HepG2 (cell line): Measurements from ENCODE around the gene TLX1. TPM values are rescaled to one million over a fixed set of nuclear protein-coding genes. Genes with fewer than 3 reads are reported as not detected.

ENCODE experiments used
- ARID2 ChIP-seq: sonication (generic); formaldehyde crosslinking; IDR thresholded peaks from 2 replicates; pipeline ENCODE4 v1.8.1; 2022; ENCODE audit warnings: mild to moderate bottlenecking, missing genetic modification reagents, borderline replicate concordance
- ATM ChIP-seq: fragments of 450-650 bp; IDR thresholded peaks from 2 replicates; pipeline ENCODE4 v1.7.1; 2017; ENCODE audit warnings: mild to moderate bottlenecking, borderline replicate concordance
- ELF4 ChIP-seq: sonication (generic); formaldehyde crosslinking; IDR thresholded peaks from 2 replicates; pipeline ENCODE4 v1.5.0; 2020; ENCODE audit warnings: missing genetic modification reagents, mild to moderate bottlenecking, moderate library complexity, borderline replicate concordance
- IRX3 ChIP-seq: sonication (generic); formaldehyde crosslinking; IDR thresholded peaks from 2 replicates; pipeline ENCODE4 v1.8.1; 2023; ENCODE audit warnings: mild to moderate bottlenecking, low read depth, missing genetic modification reagents, borderline replicate concordance
- JUNB ChIP-seq: sonication (generic); formaldehyde crosslinking; IDR thresholded peaks from 2 replicates; pipeline ENCODE4 v1.8.0; 2022; ENCODE audit warnings: missing genetic modification reagents, mild to moderate bottlenecking, borderline replicate concordance
- MAFK ChIP-seq, 2 experiments: IDR thresholded peaks in 1 of 2; conservative IDR thresholded peaks in 1 of 2; 2 replicates each; pipeline ENCODE4 v1.6.1; 2011; ENCODE audit warnings: improper control_type of control experiment in 2 of 2, low read length in 2 of 2
- MXD4 ChIP-seq: IDR thresholded peaks from 2 replicates; pipeline ENCODE4 v1.6.1; 2016; ENCODE audit warnings: mild to moderate bottlenecking, missing biosample characterization, missing genetic modification reagents
- PREB ChIP-seq: sonication (generic); formaldehyde crosslinking; IDR thresholded peaks from 2 replicates; pipeline ENCODE4 v1.4.0; 2020; ENCODE audit warnings: missing genetic modification reagents
- SKIL ChIP-seq: sonication (generic); formaldehyde crosslinking; IDR thresholded peaks from 2 replicates; pipeline ENCODE4 v1.8.0; 2022; ENCODE audit warnings: missing genetic modification reagents, mild to moderate bottlenecking, moderate library complexity, borderline replicate concordance
- TAF15 ChIP-seq: fragments of 200-400 bp; formaldehyde crosslinking; IDR thresholded peaks from one replicate; pipeline ENCODE4 v1.6.1; 2018; ENCODE audit warnings: mild to moderate bottlenecking, low read depth, low read length; ENCODE audit not compliant: poor library complexity, severe bottlenecking
- TRIM24 ChIP-seq: sonication (generic); formaldehyde crosslinking; IDR thresholded peaks from 2 replicates; pipeline ENCODE4 v1.8.0; 2022; ENCODE audit warnings: mild to moderate bottlenecking, missing genetic modification reagents
- ZFP41 ChIP-seq: sonication (generic); formaldehyde crosslinking; IDR thresholded peaks from 2 replicates; pipeline ENCODE4 v1.4.0; 2020; ENCODE audit warnings: mild to moderate bottlenecking, missing genetic modification reagents, borderline replicate concordance
- ZNF670 ChIP-seq: sonication (generic); formaldehyde crosslinking; IDR thresholded peaks from 2 replicates; pipeline ENCODE4 v1.8.0; 2022; ENCODE audit warnings: mild to moderate bottlenecking, missing genetic modification reagents, borderline replicate concordance
- ZNF674 ChIP-seq: sonication (generic); formaldehyde crosslinking; IDR thresholded peaks from 2 replicates; pipeline ENCODE4 v1.5.0; 2020; ENCODE audit warnings: low read depth, mild to moderate bottlenecking, missing genetic modification reagents
- ZNF747 ChIP-seq: sonication (generic); formaldehyde crosslinking; IDR thresholded peaks from 2 replicates; pipeline ENCODE4 v1.8.1; 2023; ENCODE audit warnings: missing genetic modification reagents, mild to moderate bottlenecking, borderline replicate concordance
- ZSCAN20 ChIP-seq: sonication (generic); formaldehyde crosslinking; IDR thresholded peaks from 2 replicates; pipeline ENCODE4 v1.4.0; 2020; ENCODE audit warnings: missing genetic modification reagents, mild to moderate bottlenecking, borderline replicate concordance
- ZSCAN31 ChIP-seq: sonication (generic); formaldehyde crosslinking; IDR thresholded peaks from 2 replicates; pipeline ENCODE4 v1.5.0; 2020; ENCODE audit warnings: low read depth, mild to moderate bottlenecking, missing genetic modification reagents
- polyA plus RNA-seq, 8 experiments: library from polyadenylated mRNA; depleted of rRNA in 3 of 8; stranded (reverse) in 7 of 8; unstranded in 1 of 8; fragments of >200 nt; fragmentation: Illumina TruSeq in 4 of 8; extraction: Trizol in 4 of 8; gene quantifications; 2 replicates each; pipeline versions ENCODE4 v1.2.1 to v1.2.3, GENCODE V29; 2011 to 2016; ENCODE audit warnings: low read depth in 4 of 8, missing spikeins in 1 of 8, mixed read lengths in 1 of 8; ENCODE audit not compliant: insufficient read depth in 1 of 8
- total RNA-seq, 5 experiments: library from RNA; depleted of rRNA; stranded (reverse); fragments of >200 nt; fragmentation: Illumina TruSeq; extraction: Trizol; gene quantifications; 2 replicates each; pipeline ENCODE4 v1.2.3, GENCODE V29; 2016; ENCODE audit warnings: low read depth in 1 of 5
- TF ChIP-seq, protein P1 (sequence below): sonication (generic); formaldehyde crosslinking; IDR thresholded peaks from 2 replicates; pipeline ENCODE4 v1.4.0; 2020; ENCODE audit warnings: missing genetic modification reagents
- TF ChIP-seq, protein P2 (sequence below): sonication (generic); formaldehyde crosslinking; IDR thresholded peaks from 2 replicates; pipeline ENCODE4 v1.4.0; 2020; ENCODE audit warnings: missing genetic modification reagents

The TLX1 gene
- total and polyA plus RNA-seq, 2 of the 13 experiments (the other 11 are each of a cell fraction or from before 2014, with no cell fraction given): 0.07 to 0.26 TPM

DNA sequence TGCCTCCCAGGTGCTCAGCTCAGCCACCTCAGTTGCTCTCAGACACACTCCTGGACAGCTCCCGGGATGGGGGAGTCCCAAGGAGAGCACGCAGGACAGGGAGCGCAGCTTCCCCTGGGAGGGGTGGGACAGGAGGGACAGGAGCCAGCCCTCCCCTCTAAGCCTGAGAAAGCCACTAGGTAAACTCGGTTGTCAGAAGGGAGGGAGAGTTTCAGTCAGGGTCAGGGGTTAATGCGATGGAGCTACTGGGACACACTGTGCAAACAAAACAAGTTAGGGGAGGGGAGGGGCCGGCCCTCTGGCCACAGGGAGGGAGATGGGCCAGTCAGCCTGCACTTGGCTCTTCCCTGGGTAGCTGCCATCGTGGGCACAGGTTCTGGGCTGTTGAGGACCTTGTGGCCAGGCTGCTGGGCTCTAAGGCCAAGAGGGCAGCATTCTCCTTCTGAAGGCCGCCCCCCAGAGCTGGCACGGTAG lies 38.2 kb upstream of the TLX1 start (continued):
- TF ChIP-seq, protein P1, sequence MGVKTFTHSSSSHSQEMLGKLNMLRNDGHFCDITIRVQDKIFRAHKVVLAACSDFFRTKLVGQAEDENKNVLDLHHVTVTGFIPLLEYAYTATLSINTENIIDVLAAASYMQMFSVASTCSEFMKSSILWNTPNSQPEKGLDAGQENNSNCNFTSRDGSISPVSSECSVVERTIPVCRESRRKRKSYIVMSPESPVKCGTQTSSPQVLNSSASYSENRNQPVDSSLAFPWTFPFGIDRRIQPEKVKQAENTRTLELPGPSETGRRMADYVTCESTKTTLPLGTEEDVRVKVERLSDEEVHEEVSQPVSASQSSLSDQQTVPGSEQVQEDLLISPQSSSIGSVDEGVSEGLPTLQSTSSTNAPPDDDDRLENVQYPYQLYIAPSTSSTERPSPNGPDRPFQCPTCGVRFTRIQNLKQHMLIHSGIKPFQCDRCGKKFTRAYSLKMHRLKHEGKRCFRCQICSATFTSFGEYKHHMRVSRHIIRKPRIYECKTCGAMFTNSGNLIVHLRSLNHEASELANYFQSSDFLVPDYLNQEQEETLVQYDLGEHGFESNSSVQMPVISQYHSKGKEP: no peak
- TF ChIP-seq ZFP41 (CRISPR knock-in tag) (no peak), ARID2 (no peak), PREB (no peak), IRX3 (CRISPR knock-in tag) (no peak), ZNF674 (CRISPR knock-in tag) (no peak), TRIM24 (no peak), SKIL (CRISPR knock-in tag) (no peak), TAF15 (no peak), ZSCAN31 (CRISPR knock-in tag) (no peak), ATM (no peak), MXD4 (CRISPR knock-in tag) (no peak), MAFK (conservative IDR thresholded peaks at IDR 0.05 in 1 of 2, IDR thresholded peaks at IDR 0.05 in 1 of 2; ENCODE audit: low read length in 2 of 2) (no peak), ZNF747 (no peak), ELF4 (CRISPR knock-in tag) (no peak), ZNF670 (CRISPR knock-in tag) (no peak), ZSCAN20 (no peak), JUNB (CRISPR knock-in tag) (no peak)
- TF ChIP-seq, protein P2, sequence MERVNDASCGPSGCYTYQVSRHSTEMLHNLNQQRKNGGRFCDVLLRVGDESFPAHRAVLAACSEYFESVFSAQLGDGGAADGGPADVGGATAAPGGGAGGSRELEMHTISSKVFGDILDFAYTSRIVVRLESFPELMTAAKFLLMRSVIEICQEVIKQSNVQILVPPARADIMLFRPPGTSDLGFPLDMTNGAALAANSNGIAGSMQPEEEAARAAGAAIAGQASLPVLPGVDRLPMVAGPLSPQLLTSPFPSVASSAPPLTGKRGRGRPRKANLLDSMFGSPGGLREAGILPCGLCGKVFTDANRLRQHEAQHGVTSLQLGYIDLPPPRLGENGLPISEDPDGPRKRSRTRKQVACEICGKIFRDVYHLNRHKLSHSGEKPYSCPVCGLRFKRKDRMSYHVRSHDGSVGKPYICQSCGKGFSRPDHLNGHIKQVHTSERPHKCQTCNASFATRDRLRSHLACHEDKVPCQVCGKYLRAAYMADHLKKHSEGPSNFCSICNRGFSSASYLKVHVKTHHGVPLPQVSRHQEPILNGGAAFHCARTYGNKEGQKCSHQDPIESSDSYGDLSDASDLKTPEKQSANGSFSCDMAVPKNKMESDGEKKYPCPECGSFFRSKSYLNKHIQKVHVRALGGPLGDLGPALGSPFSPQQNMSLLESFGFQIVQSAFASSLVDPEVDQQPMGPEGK: peak; percentile 87
